ENCODE data around the gene ST6GALNAC6.
"Not testable (repeated sequence)": the region's sequence is repeated elsewhere in the genome, so short reads cannot be mapped to it uniquely, and the experiment has no call there.

The ST6GALNAC6 gene

GRCh38 chr9:127873223-127873691 lies 26.1 kb downstream of the ST6GALNAC6 start:
- DNase-seq (ENCODE audit: low spot score): no peak

GRCh38 chr9:127872369-127873222 lies 26.8 kb downstream of the ST6GALNAC6 start:
- no peak for DNase-seq (ENCODE audit: low spot score)

GRCh38 chr9:127871531-127871930 lies 27.9 kb downstream of the ST6GALNAC6 start:
- DNase-seq (ENCODE audit: low spot score): no peak

- no peak for DNase-seq (ENCODE audit: low spot score)
Measured at GRCh38 chr9:127870887-127871286, 28.5 kb downstream of the ST6GALNAC6 start.

GRCh38 chr9:127870153-127870491 lies 29.3 kb downstream of the ST6GALNAC6 start:
- not testable (repeated sequence) for DNase-seq (ENCODE audit: low spot score)

GRCh38 chr9:127869310-127870152 lies 29.9 kb downstream of the ST6GALNAC6 start:
- DNase-seq (ENCODE audit: low spot score): peak; percentile 88

GRCh38 chr9:127868278-127868902 lies 31.0 kb downstream of the ST6GALNAC6 start:
- no peak for DNase-seq (ENCODE audit: low spot score)

- no peak for DNase-seq (ENCODE audit: low spot score)
Measured at GRCh38 chr9:127867356-127868277, 31.8 kb downstream of the ST6GALNAC6 start.

- no peak for DNase-seq (ENCODE audit: low spot score)
Measured at GRCh38 chr9:127866535-127866934, 32.9 kb downstream of the ST6GALNAC6 start.

GRCh38 chr9:127865645-127866464 lies 33.5 kb downstream of the ST6GALNAC6 start:
- DNase-seq (ENCODE audit: low spot score): no peak

- DNase-seq (ENCODE audit: low spot score): no peak
Measured at GRCh38 chr9:127863191-127863621, 36.2 kb downstream of the ST6GALNAC6 start.

GRCh38 chr9:127862075-127863011 lies 37.1 kb downstream of the ST6GALNAC6 start:
- no peak for DNase-seq (ENCODE audit: low spot score)

GRCh38 chr9:127860779-127861178 lies 38.6 kb downstream of the ST6GALNAC6 start:
- DNase-seq (ENCODE audit: low spot score): no peak

- no peak for DNase-seq (ENCODE audit: low spot score)
Measured at GRCh38 chr9:127860260-127860659, 39.1 kb downstream of the ST6GALNAC6 start.

- DNase-seq (ENCODE audit: low spot score): no peak
Measured at GRCh38 chr9:127858041-127858512, 41.3 kb downstream of the ST6GALNAC6 start.

GRCh38 chr9:127857278-127857677 lies 42.1 kb downstream of the ST6GALNAC6 start:
- no peak for DNase-seq (ENCODE audit: low spot score)

- no peak for DNase-seq (ENCODE audit: low spot score)
Measured at GRCh38 chr9:127856729-127857116, 42.7 kb downstream of the ST6GALNAC6 start.

GRCh38 chr9:127856094-127856728 lies 43.2 kb downstream of the ST6GALNAC6 start:
- no peak for DNase-seq (ENCODE audit: low spot score)

- DNase-seq (ENCODE audit: low spot score): no peak
Measured at GRCh38 chr9:127855522-127855921, 43.9 kb downstream of the ST6GALNAC6 start.

Measured in left forelimb (tissue), 1 donor.